Fibroblast of lung (primary cell): ENCODE results near the gene SFMBT2. TPM values are rescaled to one million over a fixed set of nuclear protein-coding genes. Genes with fewer than 3 reads are reported as not detected.

Experiments
- DNase-seq, 2 donors: peaks; one replicate each; pipeline versions ENCODE4 v3.0.0 to v3.0.0-alpha.2; 2010; ENCODE audit warnings: low read depth in 2 of 2
- H2AFZ ChIP-seq: 2 replicates; pipeline ENCODE4 v1.5.1; 2012; ENCODE audit warnings: low read length, control low read depth, inconsistent platforms
- H3K27ac ChIP-seq: 2 replicates; pipeline ENCODE4 v1.5.1; 2011; ENCODE audit warnings: low read length, control low read depth; ENCODE audit not compliant: insufficient read depth
- H3K27me3 ChIP-seq: 2 replicates; pipeline ENCODE4 v1.5.1; 2011; ENCODE audit warnings: mild to moderate bottlenecking, low read length; ENCODE audit not compliant: control insufficient read depth, insufficient read depth
- H3K36me3 ChIP-seq: 2 replicates; pipeline ENCODE4 v1.5.1; 2011; ENCODE audit warnings: low read length; ENCODE audit not compliant: control insufficient read depth, insufficient read depth
- H3K4me1 ChIP-seq: 2 replicates; pipeline ENCODE4 v1.5.1; 2011; ENCODE audit warnings: low read length; ENCODE audit not compliant: control insufficient read depth, insufficient read depth; ENCODE audit errors: extremely low read depth
- H3K4me2 ChIP-seq: 2 replicates; pipeline ENCODE4 v1.5.1; 2011; ENCODE audit warnings: low read length, control low read depth; ENCODE audit not compliant: insufficient read depth; ENCODE audit errors: extremely low read depth
- H3K4me3 ChIP-seq, 4 experiments: fragments of 200-600 bp in 1 of 4; sonication (generic) in 1 of 4; replicated peaks in 1 of 4; 2 replicates each; pipeline ENCODE4 v1.5.1; 2011 to 2016; ENCODE audit warnings: low read length in 4 of 4, low read depth in 3 of 4, mild to moderate bottlenecking in 3 of 4, control low read depth in 2 of 4, inconsistent platforms in 1 of 4, mixed read lengths in 1 of 4; ENCODE audit not compliant: insufficient read depth in 1 of 4; ENCODE audit errors: control extremely low read depth in 1 of 4
- H3K79me2 ChIP-seq: 2 replicates; pipeline ENCODE4 v1.5.1; 2012; ENCODE audit warnings: mild to moderate bottlenecking, low read length, inconsistent platforms; ENCODE audit not compliant: control insufficient read depth, insufficient read depth
- H3K9ac ChIP-seq: 2 replicates; pipeline ENCODE4 v1.5.1; 2011; ENCODE audit warnings: mild to moderate bottlenecking, low read length, control low read depth; ENCODE audit not compliant: insufficient read depth
- H3K9me3 ChIP-seq: 2 replicates; pipeline ENCODE4 v1.5.1; 2012; ENCODE audit warnings: low read depth, low read length; ENCODE audit not compliant: control insufficient read depth, insufficient read depth
- H4K20me1 ChIP-seq: 2 replicates; pipeline ENCODE4 v1.5.1; 2011; ENCODE audit warnings: low read length; ENCODE audit not compliant: control insufficient read depth, insufficient read depth; ENCODE audit errors: extremely low read depth
- EZH2 ChIP-seq: IDR thresholded peaks from 2 replicates; pipeline ENCODE4 v1.5.1; 2012; ENCODE audit warnings: low read length, control low read depth, mild to moderate bottlenecking; ENCODE audit errors: missing control alignments
- polyA plus RNA-seq, 2 donors: library from polyadenylated mRNA; depleted of rRNA in 1 of 2; stranded (reverse) in 1 of 2; unstranded in 1 of 2; fragments of >200 nt; gene quantifications; 2 replicates each; pipeline ENCODE4 v1.2.1, GENCODE V29; 2011 to 2012; ENCODE audit warnings: missing spikeins in 1 of 2
- total RNA-seq: library from RNA; depleted of rRNA; stranded (reverse); fragments of >200 nt; gene quantifications from 2 replicates; pipeline ENCODE4 v1.2.1, GENCODE V29; 2014
- TF ChIP-seq, protein P1 (sequence below), 2 donors: IDR thresholded peaks in 1 of 2; conservative IDR thresholded peaks in 1 of 2; 1 replicate in 1 of 2; 2 replicates in 1 of 2; pipeline ENCODE4 v1.5.1; 2011 to 2012; ENCODE audit warnings: low read length in 2 of 2, control low read depth in 1 of 2, inconsistent platforms in 1 of 2, low read depth in 1 of 2, mild to moderate bottlenecking in 1 of 2

Gene SFMBT2
- total and polyA plus RNA-seq, 2 donors (not counting 1 experiment from before 2014, with no cell fraction given), result 0.52 to 2.5 TPM

- H3K79me2 ChIP-seq, result no peaks in the 10 kb centered on the region
- no peaks in the 10 kb centered on the region for H4K20me1 ChIP-seq
- no peak for TF ChIP-seq EZH2
- TF ChIP-seq, protein P1, sequence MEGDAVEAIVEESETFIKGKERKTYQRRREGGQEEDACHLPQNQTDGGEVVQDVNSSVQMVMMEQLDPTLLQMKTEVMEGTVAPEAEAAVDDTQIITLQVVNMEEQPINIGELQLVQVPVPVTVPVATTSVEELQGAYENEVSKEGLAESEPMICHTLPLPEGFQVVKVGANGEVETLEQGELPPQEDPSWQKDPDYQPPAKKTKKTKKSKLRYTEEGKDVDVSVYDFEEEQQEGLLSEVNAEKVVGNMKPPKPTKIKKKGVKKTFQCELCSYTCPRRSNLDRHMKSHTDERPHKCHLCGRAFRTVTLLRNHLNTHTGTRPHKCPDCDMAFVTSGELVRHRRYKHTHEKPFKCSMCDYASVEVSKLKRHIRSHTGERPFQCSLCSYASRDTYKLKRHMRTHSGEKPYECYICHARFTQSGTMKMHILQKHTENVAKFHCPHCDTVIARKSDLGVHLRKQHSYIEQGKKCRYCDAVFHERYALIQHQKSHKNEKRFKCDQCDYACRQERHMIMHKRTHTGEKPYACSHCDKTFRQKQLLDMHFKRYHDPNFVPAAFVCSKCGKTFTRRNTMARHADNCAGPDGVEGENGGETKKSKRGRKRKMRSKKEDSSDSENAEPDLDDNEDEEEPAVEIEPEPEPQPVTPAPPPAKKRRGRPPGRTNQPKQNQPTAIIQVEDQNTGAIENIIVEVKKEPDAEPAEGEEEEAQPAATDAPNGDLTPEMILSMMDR (conservative IDR thresholded peaks at IDR 0.05 in 1 of 2, IDR thresholded peaks at IDR 0.05 in 1 of 2; ENCODE audit: low read depth in 1 of 2, low read length in 2 of 2), result no peak
- no peak overlapping the region for H2AFZ ChIP-seq
- no peak overlapping the region for H3K4me2 ChIP-seq
- no peaks in the 10 kb centered on the region for H3K27me3 ChIP-seq
- no peaks in the 10 kb centered on the region for H3K4me1 ChIP-seq
- H3K27ac ChIP-seq, result no peak overlapping the region
- DNase-seq, result no peak
- H3K36me3 ChIP-seq, result no peaks in the 10 kb centered on the region
- no peak overlapping the region for H3K4me3 ChIP-seq
- H3K9ac ChIP-seq, result no peak overlapping the region
- no peaks in the 10 kb centered on the region for H3K9me3 ChIP-seq
These were observed 128.4 kb downstream of the SFMBT2 start for GRCh38 chr10:7282457-7282856.

- H3K27me3 ChIP-seq, result no peaks in the 10 kb centered on the region
- H3K9ac ChIP-seq, result no peak overlapping the region
- no peak overlapping the region for H3K27ac ChIP-seq
- H3K4me2 ChIP-seq, result no peak overlapping the region
- no peaks in the 10 kb centered on the region for H3K79me2 ChIP-seq
- TF ChIP-seq EZH2, result no peak
- TF ChIP-seq, protein P1 (conservative IDR thresholded peaks at IDR 0.05 in 1 of 2, IDR thresholded peaks at IDR 0.05 in 1 of 2; ENCODE audit: low read depth in 1 of 2, low read length in 2 of 2), result no peak
- DNase-seq, result no peak
- H3K4me1 ChIP-seq, result no peaks in the 10 kb centered on the region
- H2AFZ ChIP-seq, result no peak overlapping the region
- H4K20me1 ChIP-seq, result no peaks in the 10 kb centered on the region
- H3K9me3 ChIP-seq, result no peaks in the 10 kb centered on the region
- H3K36me3 ChIP-seq, result no peaks in the 10 kb centered on the region
- no peak overlapping the region for H3K4me3 ChIP-seq
These were observed 129.4 kb downstream of the SFMBT2 start for GRCh38 chr10:7281429-7281828.

- Histone ChIP-seq H3K9me3 (no peaks in the 10 kb centered on the region), H3K9ac (no peak overlapping the region), H3K27me3 (no peaks in the 10 kb centered on the region), H3K79me2 (no peaks in the 10 kb centered on the region), H2AFZ (no peak overlapping the region), H3K4me1 (no peaks in the 10 kb centered on the region), H3K4me2 (no peak overlapping the region), H3K27ac (no peak overlapping the region), H3K4me3 (no peak overlapping the region), H3K36me3 (no peaks in the 10 kb centered on the region), H4K20me1 (no peaks in the 10 kb centered on the region)
- TF ChIP-seq EZH2, result no peak
- TF ChIP-seq, protein P1 (conservative IDR thresholded peaks at IDR 0.05 in 1 of 2, IDR thresholded peaks at IDR 0.05 in 1 of 2; ENCODE audit: low read depth in 1 of 2, low read length in 2 of 2), result no peak
- DNase-seq, result no peak
These were observed 131.5 kb downstream of the SFMBT2 start for GRCh38 chr10:7279303-7279702.
